ENCODE measurements around the gene AQP2. TPM values are rescaled to one million over a fixed set of nuclear protein-coding genes. Genes with fewer than 3 reads are reported as not detected.

Gene AQP2
- polyA plus RNA-seq, 6 donors from 2014 or later = not detected

- DNase-seq = no peak
- Mint-ChIP-seq H3K36me3 (no peaks in the 10 kb centered on the region), H3K4me3 (no peak overlapping the region), H3K4me1 (no peaks in the 10 kb centered on the region), H3K27ac (no peak overlapping the region), H3K27me3 (peaks cover 14 to 21% (median 16%) of the 10 kb centered on the region in 3 donors), H3K9me3 (no peaks in the 10 kb centered on the region)
- ATAC-seq (ENCODE audit: low read depth in 2 of 2) = no peak
Observed at GRCh38 chr12:49939307-49939706, 11.2 kb upstream of the AQP2 start.

- DNase-seq = no peak
- peaks cover 14 to 17% (median 15%) of the 10 kb centered on the region in 3 donors for H3K27me3 Mint-ChIP-seq
- ATAC-seq (ENCODE audit: low read depth in 2 of 2) = no peak
- H3K36me3 Mint-ChIP-seq = no peaks in the 10 kb centered on the region
- H3K9me3 Mint-ChIP-seq = no peaks in the 10 kb centered on the region
- H3K4me3 Mint-ChIP-seq = no peak overlapping the region
- H3K4me1 Mint-ChIP-seq = no peaks in the 10 kb centered on the region
- H3K27ac Mint-ChIP-seq = no peak overlapping the region
Observed at GRCh38 chr12:49939707-49940106, 10.8 kb upstream of the AQP2 start.

DNA sequence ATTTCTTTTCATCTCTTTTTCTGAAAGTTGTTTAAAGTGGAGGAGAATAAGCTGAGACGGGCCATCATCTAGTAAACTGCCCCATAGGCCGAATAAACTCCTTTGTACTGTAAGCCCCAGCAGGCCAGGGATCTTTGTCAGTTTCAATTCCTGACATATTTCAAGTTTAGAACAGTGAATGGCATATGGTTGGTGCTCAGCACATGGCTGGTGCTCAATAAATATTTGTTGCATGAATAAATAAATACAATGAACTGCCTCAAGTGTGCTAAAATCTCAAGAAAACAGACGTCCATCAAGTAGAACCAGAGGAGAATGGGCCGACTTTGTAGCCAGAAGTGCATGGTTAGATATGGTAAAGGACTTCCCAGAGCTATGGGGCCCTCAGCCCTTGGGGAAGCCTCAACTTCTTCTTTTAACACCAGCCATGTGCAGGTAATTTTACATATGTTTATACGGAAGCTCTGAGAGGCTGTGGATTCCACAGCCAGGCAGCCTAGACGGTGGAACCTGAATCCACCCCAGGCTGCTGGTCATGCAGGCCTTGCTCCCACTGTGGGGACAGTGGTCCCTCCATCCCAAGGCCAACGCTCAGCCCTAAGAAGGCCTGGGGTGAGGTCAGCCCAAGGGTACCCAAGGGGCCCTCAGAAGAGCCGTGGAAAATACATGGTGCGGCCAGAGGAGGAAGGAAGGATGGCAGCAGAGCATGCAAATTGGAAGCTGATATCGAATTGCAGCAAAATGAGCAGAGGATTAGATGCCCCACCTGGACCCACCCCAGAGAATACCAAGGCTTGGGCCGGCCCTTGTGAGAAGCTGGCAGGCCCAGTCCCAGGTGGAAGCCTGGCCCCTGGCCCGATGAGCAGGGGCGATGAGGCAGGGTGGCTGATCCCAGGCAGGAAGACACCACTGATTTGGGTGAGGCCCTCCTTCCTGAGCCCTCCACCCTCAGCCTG is 8.7 kb upstream of the AQP2 start:
- Mint-ChIP-seq H3K27ac (peak overlapping the region in 2 of 6 donors; percentile 63 to 65), H3K4me1 (peaks cover 6 to 13% (median 11%) of the 10 kb centered on the region in 3 donors), H3K4me3 (no peak overlapping the region), H3K36me3 (no peaks in the 10 kb centered on the region), H3K27me3 (peaks cover 17 to 23% (median 21%) of the 10 kb centered on the region in 3 donors), H3K9me3 (no peaks in the 10 kb centered on the region)
- no peak for ATAC-seq (ENCODE audit: low read depth in 2 of 2)
- DNase-seq = no peak

DNA sequence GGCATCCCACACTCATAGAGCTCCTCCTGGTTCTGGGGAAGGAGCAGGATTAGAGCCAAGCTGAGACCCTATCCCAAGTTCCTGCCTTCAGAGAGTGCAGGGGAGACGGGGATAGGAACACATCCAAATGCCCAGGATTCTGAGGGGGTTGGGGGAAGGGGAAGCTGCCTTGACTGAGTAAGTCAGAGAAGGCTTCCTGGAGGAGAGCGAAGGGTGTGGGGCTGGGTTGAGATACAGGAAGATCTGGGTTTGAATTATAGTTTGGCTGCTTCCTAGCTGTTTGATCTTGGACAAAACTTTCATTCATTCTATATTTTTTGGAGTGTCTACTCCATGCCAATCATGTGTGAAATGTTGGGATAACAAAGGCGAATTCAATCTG is 8.0 kb upstream of the AQP2 start:
- Mint-ChIP-seq H3K27ac (no peak overlapping the region), H3K27me3 (peaks cover 17 to 24% (median 21%) of the 10 kb centered on the region in 3 donors), H3K9me3 (no peaks in the 10 kb centered on the region), H3K36me3 (no peaks in the 10 kb centered on the region), H3K4me3 (peak overlapping the region in 1 of 8 donors; percentile 69), H3K4me1 (peaks cover 6 to 13% (median 11%) of the 10 kb centered on the region in 3 donors)
- ATAC-seq (ENCODE audit: low read depth in 2 of 2) (no peak), DNase-seq (no peak)

DNA sequence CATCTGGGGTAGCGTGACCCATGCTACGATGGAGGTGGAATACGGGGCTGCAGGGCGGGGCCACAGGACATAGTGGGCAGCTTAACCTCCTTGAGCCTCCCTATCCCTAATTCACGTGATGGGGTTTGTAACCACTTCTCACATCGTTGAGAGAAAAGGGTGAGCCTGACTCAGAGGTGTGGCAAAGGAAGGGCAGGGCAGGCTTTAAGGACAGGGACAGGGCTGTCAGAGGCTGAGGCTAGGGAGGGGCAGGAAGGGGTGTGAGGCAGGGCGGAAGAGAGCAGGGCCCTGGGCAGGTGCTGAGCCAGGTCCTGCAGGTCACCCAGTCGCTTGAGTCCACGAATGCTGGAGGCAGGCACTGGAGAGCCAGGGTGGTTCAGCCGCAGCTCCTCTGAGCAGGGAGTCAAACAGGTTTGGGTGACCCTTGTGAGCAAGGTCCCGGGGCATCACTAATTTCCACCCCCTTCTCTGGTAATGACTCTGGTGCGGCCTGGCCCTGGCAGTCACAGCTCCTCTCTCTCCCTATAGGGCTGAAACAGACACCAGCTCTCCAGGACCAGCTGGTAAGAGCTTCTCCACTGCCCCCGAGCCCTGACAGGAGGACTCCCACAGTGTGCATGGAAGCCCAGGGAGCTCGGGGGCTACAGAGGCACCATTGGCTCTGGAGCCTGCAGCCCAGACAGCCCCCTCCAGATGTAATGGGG is 7.5 kb upstream of the AQP2 start:
- H3K4me3 Mint-ChIP-seq = peak overlapping the region in 1 of 8 donors; percentile 69
- H3K9me3 Mint-ChIP-seq = no peaks in the 10 kb centered on the region
- DNase-seq (no peak), ATAC-seq (ENCODE audit: low read depth in 2 of 2) (no peak)
- no peaks in the 10 kb centered on the region for H3K36me3 Mint-ChIP-seq
- H3K27me3 Mint-ChIP-seq = peaks cover 17 to 30% (median 21%) of the 10 kb centered on the region in 3 donors
- H3K4me1 Mint-ChIP-seq = peaks cover 6 to 13% (median 11%) of the 10 kb centered on the region in 3 donors
- H3K27ac Mint-ChIP-seq = no peak overlapping the region

- peaks cover 6 to 13% (median 11%) of the 10 kb centered on the region in 3 donors for H3K4me1 Mint-ChIP-seq
- H3K27me3 Mint-ChIP-seq = peaks cover 17 to 33% (median 21%) of the 10 kb centered on the region in 3 donors
- ATAC-seq (ENCODE audit: low read depth in 2 of 2) (no peak), DNase-seq (no peak)
- H3K36me3 Mint-ChIP-seq = no peaks in the 10 kb centered on the region
- H3K9me3 Mint-ChIP-seq = no peaks in the 10 kb centered on the region
- no peak overlapping the region for H3K4me3 Mint-ChIP-seq
- H3K27ac Mint-ChIP-seq = peak overlapping the region in 1 of 6 donors; percentile 52
Observed at GRCh38 chr12:49943625-49943960, 6.9 kb upstream of the AQP2 start.

GRCh38 chr12:49944046-49944445 is 6.5 kb upstream of the AQP2 start:
- Mint-ChIP-seq H3K36me3 (no peaks in the 10 kb centered on the region), H3K27ac (no peak overlapping the region), H3K9me3 (no peaks in the 10 kb centered on the region), H3K4me3 (no peak overlapping the region), H3K27me3 (peaks cover 17 to 38% (median 26%) of the 10 kb centered on the region in 3 donors), H3K4me1 (peaks cover 6 to 13% (median 11%) of the 10 kb centered on the region in 3 donors)
- no peak for ATAC-seq (ENCODE audit: low read depth in 2 of 2)
- DNase-seq = no peak

DNA sequence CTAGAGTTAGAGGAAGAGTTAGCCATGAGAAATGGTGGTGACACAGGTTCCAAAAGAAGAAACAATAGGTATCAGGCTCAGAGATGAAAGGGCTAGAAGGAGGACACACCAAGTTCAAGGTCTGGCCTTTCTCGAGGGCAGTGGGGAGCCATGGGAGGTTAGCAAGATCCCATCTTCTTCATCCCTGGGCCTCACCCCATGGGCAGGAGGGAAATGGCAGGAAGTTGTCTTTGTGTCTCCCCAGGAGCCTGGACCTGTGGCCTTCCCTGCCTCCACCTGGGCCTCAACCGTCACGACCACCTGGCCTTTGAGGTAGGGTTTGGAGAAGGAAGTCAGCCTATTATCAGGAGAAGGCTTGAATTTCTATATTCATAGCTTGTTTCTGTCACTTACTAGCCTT is 5.8 kb upstream of the AQP2 start:
- DNase-seq (no peak), ATAC-seq (ENCODE audit: low read depth in 2 of 2) (no peak)
- no peaks in the 10 kb centered on the region for H3K36me3 Mint-ChIP-seq
- H3K4me3 Mint-ChIP-seq = peak overlapping the region in 1 of 8 donors; percentile 58
- no peak overlapping the region for H3K27ac Mint-ChIP-seq
- peaks cover 24 to 44% (median 28%) of the 10 kb centered on the region in 3 donors for H3K27me3 Mint-ChIP-seq
- no peaks in the 10 kb centered on the region for H3K9me3 Mint-ChIP-seq
- peaks cover 6 to 13% (median 11%) of the 10 kb centered on the region in 3 donors for H3K4me1 Mint-ChIP-seq

DNA sequence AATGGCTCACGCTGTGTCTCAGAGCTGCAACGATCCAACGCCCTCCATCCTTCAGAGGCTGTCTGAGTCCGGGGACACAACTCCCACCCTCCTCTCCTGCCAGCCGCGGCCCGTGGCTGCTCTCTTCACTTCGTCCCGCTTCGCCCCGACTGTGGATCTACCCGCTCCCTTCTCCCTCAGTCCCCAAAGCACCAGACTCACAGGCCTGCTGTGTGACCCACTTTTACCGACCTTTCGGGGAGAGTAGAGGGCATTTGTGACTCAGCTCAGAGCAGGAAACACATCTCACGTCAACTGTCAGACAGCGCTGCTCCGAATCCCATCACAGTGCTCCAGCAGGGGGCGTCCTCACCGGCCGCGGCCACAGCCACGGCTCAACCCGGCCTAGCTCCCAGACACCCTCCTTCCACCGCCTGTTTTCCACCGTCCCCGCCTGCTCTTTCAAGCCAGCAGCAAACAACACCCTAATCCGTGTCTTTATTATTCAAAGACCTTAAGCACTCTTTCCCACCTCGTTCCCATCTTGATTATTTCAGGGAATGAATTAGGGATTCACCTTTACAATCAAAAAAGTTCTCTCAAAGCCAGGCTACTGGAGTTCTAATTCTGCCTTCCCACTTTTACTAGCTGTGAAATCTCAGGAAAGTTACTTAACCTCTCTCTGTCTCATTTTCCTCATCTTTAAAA is 5.0 kb upstream of the AQP2 start:
- ATAC-seq (ENCODE audit: low read depth in 2 of 2) (peak; percentile 98 to 99), DNase-seq (peak; percentile 41)
- Mint-ChIP-seq H3K4me1 (peaks cover 6 to 13% (median 11%) of the 10 kb centered on the region in 3 donors), H3K36me3 (no peaks in the 10 kb centered on the region), H3K9me3 (no peaks in the 10 kb centered on the region), H3K27ac (peak overlapping the region in 3 of 6 donors; percentile 28 to 86 (median 28)), H3K4me3 (peak overlapping the region in 7 of 8 donors; percentile 69 to 93 (median 83)), H3K27me3 (peaks cover 26 to 50% (median 28%) of the 10 kb centered on the region in 3 donors)

DNA sequence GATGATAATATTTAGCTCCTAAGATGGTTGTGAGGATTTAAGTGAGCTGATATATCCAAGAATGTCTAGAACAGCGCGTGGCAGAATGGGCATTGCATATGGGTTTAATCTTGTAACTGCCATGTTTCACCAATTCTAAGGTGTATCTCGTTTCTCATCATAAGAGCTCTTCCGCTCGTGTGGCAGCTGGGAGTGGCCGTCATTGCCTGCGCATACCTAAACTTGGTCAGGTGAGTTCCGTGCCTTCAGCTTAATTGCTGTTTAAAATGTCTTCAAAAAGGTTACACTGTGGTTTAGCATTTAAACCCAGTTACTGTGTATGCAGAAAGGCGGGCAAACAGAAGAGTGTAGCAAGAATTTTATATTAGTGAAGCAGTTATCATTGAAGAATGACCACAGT is 4.5 kb upstream of the AQP2 start:
- Mint-ChIP-seq H3K4me1 (peaks cover 6 to 13% (median 11%) of the 10 kb centered on the region in 3 donors), H3K9me3 (no peaks in the 10 kb centered on the region), H3K4me3 (peak overlapping the region in 4 of 8 donors; percentile 69 to 92 (median 80)), H3K36me3 (no peaks in the 10 kb centered on the region), H3K27me3 (peaks cover 26 to 51% (median 28%) of the 10 kb centered on the region in 3 donors), H3K27ac (peak overlapping the region in 1 of 6 donors; percentile 28)
- ATAC-seq (ENCODE audit: low read depth in 2 of 2) = no peak
- no peak for DNase-seq

DNA sequence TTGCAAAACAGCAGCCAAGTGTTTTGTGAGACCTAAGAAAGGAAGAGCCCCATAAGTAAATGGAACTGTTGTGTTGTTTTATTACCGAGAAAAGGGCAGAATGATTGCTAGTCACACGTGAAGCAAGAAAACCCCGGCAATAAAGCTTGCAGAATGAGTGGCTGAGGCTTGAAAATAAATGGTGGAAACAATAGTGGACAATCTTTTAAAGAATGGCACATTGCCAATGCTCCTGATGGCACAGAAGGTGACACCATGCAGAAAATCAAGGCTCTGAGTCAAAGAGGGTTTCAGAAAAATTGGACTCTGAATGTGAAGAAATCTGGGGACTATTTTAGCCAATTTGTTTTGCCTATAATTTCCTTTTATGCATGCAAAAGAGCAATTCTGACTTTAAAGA is 4.0 kb upstream of the AQP2 start:
- Mint-ChIP-seq H3K4me1 (peaks cover 6 to 13% (median 11%) of the 10 kb centered on the region in 3 donors), H3K36me3 (no peaks in the 10 kb centered on the region), H3K27me3 (peaks cover 26 to 51% (median 28%) of the 10 kb centered on the region in 3 donors), H3K9me3 (no peaks in the 10 kb centered on the region), H3K4me3 (peak overlapping the region in 2 of 8 donors; percentile 22 to 69), H3K27ac (peak overlapping the region in 1 of 6 donors; percentile 28)
- DNase-seq (no peak), ATAC-seq (ENCODE audit: low read depth in 2 of 2) (no peak)

- H3K4me3 Mint-ChIP-seq = no peak overlapping the region
- no peaks in the 10 kb centered on the region for H3K9me3 Mint-ChIP-seq
- H3K27ac Mint-ChIP-seq = no peak overlapping the region
- H3K4me1 Mint-ChIP-seq = peaks cover 6 to 13% (median 11%) of the 10 kb centered on the region in 3 donors
- H3K36me3 Mint-ChIP-seq = no peaks in the 10 kb centered on the region
- peaks cover 25 to 43% (median 35%) of the 10 kb centered on the region in 3 donors for H3K27me3 Mint-ChIP-seq
- ATAC-seq (ENCODE audit: low read depth in 2 of 2) (no peak), DNase-seq (no peak)
Observed at GRCh38 chr12:49947593-49948226, 2.8 kb upstream of the AQP2 start.
